ENCODE results near the gene KCNJ6.
A peak's percentile ranks its signal among the peaks of the same experiment; 100 is the strongest.

Gene KCNJ6

GRCh38 chr21:37829447-37829846 lies 86.8 kb downstream of the KCNJ6 start:
- peak overlapping the region; percentile 96 for H3K27ac ChIP-seq
- peaks cover 35% of the 10 kb centered on the region for H3K36me3 ChIP-seq
- peaks cover 51 to 71% of the 10 kb centered on the region in 2 experiments for H3K4me1 ChIP-seq (ENCODE audit: control insufficient read depth in 1 of 2, insufficient read depth in 1 of 2, low read depth in 1 of 2, low read length in 1 of 2)
- no peaks in the 10 kb centered on the region for H3K9me3 ChIP-seq
- TF ChIP-seq CTCF (IDR thresholded peaks at IDR 0.05), result no peak
- peak overlapping the region; percentile 23 to 41 for H3K4me3 ChIP-seq (ENCODE audit: low read depth in 1 of 2, low read length in 1 of 2)
- H3K27me3 ChIP-seq, result no peaks in the 10 kb centered on the region

- H3K27ac ChIP-seq, result peak overlapping the region; percentile 96
- TF ChIP-seq CTCF (IDR thresholded peaks at IDR 0.05), result no peak
- H3K36me3 ChIP-seq, result peaks cover 39% of the 10 kb centered on the region
- no peaks in the 10 kb centered on the region for H3K27me3 ChIP-seq
- peak overlapping the region; percentile 23 to 41 for H3K4me3 ChIP-seq (ENCODE audit: low read depth in 1 of 2, low read length in 1 of 2)
- no peaks in the 10 kb centered on the region for H3K9me3 ChIP-seq
- peaks cover 51 to 75% of the 10 kb centered on the region in 2 experiments for H3K4me1 ChIP-seq (ENCODE audit: control insufficient read depth in 1 of 2, insufficient read depth in 1 of 2, low read depth in 1 of 2, low read length in 1 of 2)
These were observed 87.3 kb downstream of the KCNJ6 start for GRCh38 chr21:37828991-37829390.

GRCh38 chr21:37828556-37828955 lies 87.7 kb downstream of the KCNJ6 start:
- Histone ChIP-seq H3K27ac (peak overlapping the region; percentile 96), H3K4me3 (ENCODE audit: low read depth in 1 of 2, low read length in 1 of 2) (peak overlapping the region; percentile 15 to 41), H3K27me3 (no peaks in the 10 kb centered on the region), H3K36me3 (peaks cover 44% of the 10 kb centered on the region), H3K9me3 (no peaks in the 10 kb centered on the region), H3K4me1 (ENCODE audit: control insufficient read depth in 1 of 2, insufficient read depth in 1 of 2, low read depth in 1 of 2, low read length in 1 of 2) (peaks cover 52 to 79% of the 10 kb centered on the region in 2 experiments)
- TF ChIP-seq CTCF (IDR thresholded peaks at IDR 0.05), result no peak

- Histone ChIP-seq H3K4me3 (ENCODE audit: low read depth in 1 of 2, low read length in 1 of 2) (peak overlapping the region in 1 of 2 experiments; percentile 41), H3K36me3 (peaks cover 50% of the 10 kb centered on the region), H3K27ac (peak overlapping the region; percentile 96), H3K27me3 (no peaks in the 10 kb centered on the region), H3K9me3 (no peaks in the 10 kb centered on the region), H3K4me1 (ENCODE audit: control insufficient read depth in 1 of 2, insufficient read depth in 1 of 2, low read depth in 1 of 2, low read length in 1 of 2) (peaks cover 58 to 86% of the 10 kb centered on the region in 2 experiments)
- no peak for TF ChIP-seq CTCF (IDR thresholded peaks at IDR 0.05)
These were observed 88.3 kb downstream of the KCNJ6 start for GRCh38 chr21:37827913-37828312.

GRCh38 chr21:37821786-37822450 lies 94.3 kb downstream of the KCNJ6 start:
- peaks cover 42% of the 10 kb centered on the region for H3K36me3 ChIP-seq
- no peak for TF ChIP-seq CTCF (IDR thresholded peaks at IDR 0.05)
- no peaks in the 10 kb centered on the region for H3K9me3 ChIP-seq
- peaks cover 83 to 93% of the 10 kb centered on the region in 2 experiments for H3K4me1 ChIP-seq (ENCODE audit: control insufficient read depth in 1 of 2, insufficient read depth in 1 of 2, low read depth in 1 of 2, low read length in 1 of 2)
- H3K27ac ChIP-seq, result peak overlapping the region; percentile 96
- H3K27me3 ChIP-seq, result no peaks in the 10 kb centered on the region
- peak overlapping the region; percentile 7 to 75 for H3K4me3 ChIP-seq (ENCODE audit: low read depth in 1 of 2, low read length in 1 of 2)
